H1 (cell line): ENCODE data around the gene RNPS1.

Experiments
- CTBP2 ChIP-seq: IDR thresholded peaks from 2 replicates; pipeline ENCODE4 v1.7.0; 2011; ENCODE audit warnings: borderline replicate concordance, mild to moderate bottlenecking, moderate library complexity, mixed read lengths, low read length; ENCODE audit not compliant: insufficient read depth, insufficient read length
- CTCF ChIP-seq, 3 experiments: IDR thresholded peaks; 1 replicate in 2 of 3; 2 replicates in 1 of 3; pipeline versions ENCODE4 v1.5.1 to v1.6.1; 2011; ENCODE audit warnings: low read length in 3 of 3, mild to moderate bottlenecking in 3 of 3, inconsistent platforms in 2 of 3, low read depth in 1 of 3, moderate library complexity in 1 of 3; ENCODE audit not compliant: insufficient read depth in 1 of 3; ENCODE audit errors: control extremely low read depth in 1 of 3
- EP300 ChIP-seq, 2 experiments: IDR thresholded peaks; 1 replicate in 1 of 2; 2 replicates in 1 of 2; pipeline ENCODE4 v1.6.1; 2011 to 2012; ENCODE audit warnings: low read depth in 2 of 2, low read length in 2 of 2, mild to moderate bottlenecking in 2 of 2, borderline replicate concordance in 1 of 2, inconsistent platforms in 1 of 2, moderate library complexity in 1 of 2
- EZH2 ChIP-seq: fragments of 200-600 bp; sonication (generic); IDR thresholded peaks from 2 replicates; pipeline ENCODE4 v1.7.1; 2012; ENCODE audit warnings: low read depth, mild to moderate bottlenecking, moderate library complexity, low read length, inconsistent platforms; ENCODE audit not compliant: severe bottlenecking
- HDAC6 ChIP-seq: IDR thresholded peaks from one replicate; pipeline ENCODE4 v1.7.1; 2012; ENCODE audit warnings: low read depth, mild to moderate bottlenecking, inconsistent platforms, low read length, moderate library complexity
- POLR2A ChIP-seq, 2 experiments: IDR thresholded peaks; 1 replicate in 1 of 2; 2 replicates in 1 of 2; pipeline ENCODE4 v1.6.1; 2011; ENCODE audit warnings: low read depth in 2 of 2, low read length in 2 of 2, mild to moderate bottlenecking in 2 of 2; ENCODE audit errors: control extremely low read depth in 1 of 2
- SUZ12 ChIP-seq: fragments of 200-600 bp; sonication (generic); IDR thresholded peaks from 2 replicates; pipeline ENCODE4 v1.6.1; 2012; ENCODE audit warnings: mild to moderate bottlenecking, inconsistent platforms, low read length, moderate library complexity, mixed read lengths
- TCF12 ChIP-seq: IDR thresholded peaks from 2 replicates; pipeline ENCODE4 v1.6.1; 2011; ENCODE audit warnings: low read depth, mild to moderate bottlenecking, low read length

GRCh38 chr16:2275476-2276367 is 7.8 kb upstream of the RNPS1 start:
- TF ChIP-seq TCF12: no peak
- no peak for TF ChIP-seq SUZ12
- TF ChIP-seq CTBP2: no peak
- TF ChIP-seq EZH2: no peak
- TF ChIP-seq EP300 (IDR thresholded peaks at IDR 0.05; ENCODE audit: borderline replicate concordance in 1 of 2, low read depth in 2 of 2, low read length in 2 of 2): no peak
- no peak for TF ChIP-seq HDAC6
- TF ChIP-seq POLR2A (IDR thresholded peaks at IDR 0.05; ENCODE audit: control extremely low read depth in 1 of 2, low read depth in 2 of 2, low read length in 2 of 2): no peak
- no peak for TF ChIP-seq CTCF (IDR thresholded peaks at IDR 0.05; ENCODE audit: control extremely low read depth in 1 of 3, insufficient read depth in 1 of 3, low read depth in 1 of 3, low read length in 3 of 3)
